ENCODE data around the gene FUT1.

Gene FUT1

DNA sequence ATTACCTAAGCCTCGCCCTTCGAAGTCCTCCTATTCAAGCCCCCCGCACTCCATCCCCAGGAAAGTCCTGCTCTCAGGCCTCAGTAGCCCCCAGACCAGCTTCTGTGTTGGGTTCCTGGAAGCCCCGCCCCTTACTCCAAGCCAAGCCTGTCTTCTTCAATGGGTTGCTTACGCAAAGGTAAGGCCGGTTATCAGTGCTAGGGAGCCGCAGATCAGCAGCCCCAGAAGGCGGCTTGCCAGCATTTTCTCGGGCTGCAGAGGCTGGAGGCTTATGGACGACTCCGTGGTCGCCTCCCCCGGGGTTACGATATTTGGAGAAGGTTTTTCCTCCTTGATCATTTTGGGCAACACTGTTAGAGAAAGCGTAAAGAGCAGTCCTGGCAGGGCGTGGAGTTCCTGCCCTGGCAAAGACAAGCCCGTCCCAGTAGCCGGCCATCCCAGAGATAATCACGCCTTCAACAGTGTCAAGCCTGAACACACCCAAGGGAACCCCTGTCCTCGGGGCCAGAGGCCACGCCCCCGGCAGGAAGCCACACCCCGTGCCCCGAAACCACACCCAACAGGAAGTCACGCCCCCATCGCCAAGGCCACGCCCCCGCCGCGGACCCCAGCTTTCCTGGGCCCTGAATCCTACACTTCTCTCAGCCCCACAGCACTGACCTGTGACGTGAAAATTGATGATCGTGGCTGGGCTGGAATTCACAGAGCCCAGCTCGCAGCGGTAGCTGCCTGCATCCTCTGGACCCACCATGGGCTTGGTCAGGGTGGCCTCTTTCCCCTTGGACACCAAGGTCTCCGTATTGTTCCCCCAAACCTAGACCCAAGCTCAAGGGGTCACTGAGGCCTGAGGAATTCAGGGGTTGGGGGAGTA lies 11.1 kb downstream of the FUT1 start:
- no peak for DNase-seq (ENCODE audit: low spot score)

DNA sequence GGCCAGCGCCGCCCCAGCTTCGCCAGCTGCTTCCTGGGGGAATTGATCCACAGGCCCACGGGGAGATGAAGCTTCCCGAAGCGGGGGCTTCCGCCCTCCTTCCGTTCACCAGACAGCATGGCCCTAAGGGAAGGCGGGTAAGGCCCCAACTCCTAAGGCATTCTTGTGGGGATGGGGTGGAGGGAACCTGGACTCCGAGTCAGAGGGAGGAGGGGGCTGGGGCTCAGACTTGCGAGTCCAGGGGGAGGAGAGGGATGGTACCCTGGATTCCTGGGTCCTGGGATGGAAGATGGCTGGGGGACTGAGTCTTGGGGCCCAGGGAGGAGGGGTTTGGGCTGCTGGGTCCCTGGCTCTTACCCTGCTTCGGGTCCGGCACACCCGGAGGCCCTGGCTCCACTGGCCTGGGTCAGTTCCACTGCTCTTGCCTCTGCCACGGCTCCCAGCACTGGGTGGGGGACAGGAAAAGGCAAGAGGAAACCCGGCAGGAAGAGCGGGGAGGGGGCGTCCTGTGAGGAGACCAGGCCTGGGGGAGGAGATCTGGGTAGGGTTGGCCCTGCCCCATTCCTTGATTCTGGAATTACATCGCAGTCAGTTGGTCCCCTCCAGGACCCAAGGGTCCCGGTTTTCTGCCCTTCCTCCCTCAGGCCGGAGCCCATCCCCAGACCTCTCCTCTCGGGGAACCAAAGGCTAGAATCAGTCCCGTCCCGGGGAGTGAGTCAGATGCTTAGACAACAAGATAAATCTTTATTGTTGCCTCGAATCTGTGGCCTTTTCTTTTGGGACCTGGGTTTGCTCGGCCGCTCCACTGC lies 12.1 kb downstream of the FUT1 start, which contains the start of gene RASIP1:
Gene RASIP1 (minus strand): TSS at position 447 of the 809 bp plus-strand sequence. CDS start 328 bp downstream, at position 119.
- DNase-seq (ENCODE audit: low spot score) = no peak

DNA sequence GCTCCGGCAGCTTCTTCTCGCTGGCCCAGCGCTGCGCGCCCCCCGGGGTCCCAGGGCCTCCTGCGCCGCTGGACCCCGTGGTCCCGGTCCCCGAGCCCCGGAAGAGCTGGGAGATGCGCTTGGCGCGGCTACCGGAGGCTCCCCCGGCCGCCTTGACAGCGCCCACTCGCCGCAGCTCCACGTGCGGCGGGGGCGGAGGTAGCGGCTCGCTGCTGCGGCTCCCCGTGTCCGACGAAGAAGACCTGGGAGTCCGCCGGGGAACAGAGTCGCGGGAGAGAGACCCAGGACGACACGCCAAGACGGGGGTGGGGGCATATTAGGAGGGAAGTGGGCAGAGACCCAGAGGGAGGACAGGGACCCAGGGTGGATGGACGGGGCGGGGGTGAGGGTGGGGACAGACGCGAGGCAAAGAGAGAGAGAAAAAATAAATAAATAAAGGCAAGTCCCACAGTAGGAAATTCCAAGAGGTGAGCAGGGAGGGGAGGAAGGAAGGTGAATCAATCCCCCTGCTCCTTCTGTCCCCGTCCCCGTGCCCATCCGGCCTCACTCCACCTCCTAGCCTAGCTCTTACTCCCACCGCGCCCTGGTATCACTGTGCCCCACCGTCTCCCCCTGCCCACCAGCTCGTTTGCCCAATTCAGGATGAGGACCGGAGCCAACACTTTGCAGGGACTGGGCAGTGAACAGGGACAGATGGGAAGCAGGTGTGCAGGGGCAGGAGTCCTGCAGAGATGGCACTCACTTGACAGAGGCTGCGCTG lies 12.9 kb downstream of the FUT1 start:
- DNase-seq (ENCODE audit: low spot score) = no peak

DNA sequence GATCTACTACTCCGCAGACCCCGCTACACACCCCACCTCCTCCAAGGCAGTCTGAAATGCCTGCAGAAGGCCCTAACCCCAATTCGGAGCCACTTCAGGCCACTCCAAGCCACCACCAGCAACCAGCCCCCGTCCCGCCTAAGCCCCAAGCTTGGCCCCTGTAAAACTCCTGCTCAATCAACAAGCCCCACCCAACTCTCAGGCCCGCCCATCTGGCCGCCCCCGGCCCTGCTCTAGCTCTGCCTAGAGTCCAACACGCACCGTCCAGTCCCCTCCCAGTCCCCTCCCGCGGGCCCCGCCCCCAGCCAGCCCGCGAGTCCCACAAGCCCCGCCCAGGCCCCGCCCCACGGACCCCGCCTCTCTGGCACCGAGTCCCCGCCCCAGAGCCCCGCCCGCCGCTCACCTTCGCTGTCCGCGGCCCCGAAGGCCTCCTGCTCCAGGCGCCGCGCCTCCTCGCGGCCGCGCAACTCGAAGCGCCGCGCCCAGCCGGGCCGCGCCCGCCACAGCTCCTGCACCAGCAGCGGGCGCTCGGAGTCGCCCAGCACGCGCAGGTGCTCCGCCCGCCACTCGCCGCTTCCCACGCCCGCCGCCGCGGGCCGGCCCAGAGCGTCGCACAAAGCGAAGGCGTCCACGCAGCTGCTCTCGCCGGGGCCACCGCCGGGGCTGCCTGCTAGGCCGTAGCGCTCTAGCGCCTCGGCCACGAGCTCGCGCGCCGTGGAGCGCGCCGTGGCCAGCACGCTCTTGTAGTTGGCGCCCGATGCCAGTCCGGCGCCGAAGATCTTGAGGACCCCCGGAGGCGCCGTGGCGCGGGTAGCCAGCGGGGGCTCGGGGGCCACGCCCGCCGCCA lies 13.7 kb downstream of the FUT1 start:
- DNase-seq (ENCODE audit: low spot score) = peak; percentile 91

DNA sequence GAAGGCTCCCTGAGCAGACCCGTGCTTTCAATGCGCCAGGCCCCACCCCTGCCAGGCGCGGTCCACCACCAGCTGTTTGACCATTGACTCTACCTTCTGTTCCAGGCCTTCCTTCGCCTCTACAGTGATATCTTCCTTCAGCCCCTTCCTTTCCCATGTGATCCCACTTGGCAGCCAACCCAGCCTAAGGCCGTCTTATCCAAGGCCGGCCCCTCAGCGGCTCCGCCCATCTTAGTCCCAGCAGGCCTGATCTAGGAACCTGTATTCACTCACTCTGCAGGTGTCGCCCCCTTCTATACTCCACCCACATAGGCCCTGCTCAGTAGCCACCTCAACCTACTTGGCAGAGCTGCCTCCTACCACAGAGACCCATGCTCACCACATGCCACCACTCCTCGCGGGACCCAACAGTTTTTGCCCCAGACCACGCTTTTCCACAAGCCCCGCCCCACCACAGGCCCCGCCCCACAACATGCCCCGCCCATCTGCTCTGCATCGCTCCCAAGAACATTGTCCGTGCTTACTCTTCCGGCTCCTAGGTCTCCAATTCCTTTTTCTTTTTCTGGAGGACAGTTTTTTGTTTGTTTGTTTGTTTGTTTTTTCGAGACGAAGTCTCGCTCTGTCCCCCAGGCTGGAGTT lies 15.0 kb downstream of the FUT1 start:
- no peak for DNase-seq (ENCODE audit: low spot score)

DNA sequence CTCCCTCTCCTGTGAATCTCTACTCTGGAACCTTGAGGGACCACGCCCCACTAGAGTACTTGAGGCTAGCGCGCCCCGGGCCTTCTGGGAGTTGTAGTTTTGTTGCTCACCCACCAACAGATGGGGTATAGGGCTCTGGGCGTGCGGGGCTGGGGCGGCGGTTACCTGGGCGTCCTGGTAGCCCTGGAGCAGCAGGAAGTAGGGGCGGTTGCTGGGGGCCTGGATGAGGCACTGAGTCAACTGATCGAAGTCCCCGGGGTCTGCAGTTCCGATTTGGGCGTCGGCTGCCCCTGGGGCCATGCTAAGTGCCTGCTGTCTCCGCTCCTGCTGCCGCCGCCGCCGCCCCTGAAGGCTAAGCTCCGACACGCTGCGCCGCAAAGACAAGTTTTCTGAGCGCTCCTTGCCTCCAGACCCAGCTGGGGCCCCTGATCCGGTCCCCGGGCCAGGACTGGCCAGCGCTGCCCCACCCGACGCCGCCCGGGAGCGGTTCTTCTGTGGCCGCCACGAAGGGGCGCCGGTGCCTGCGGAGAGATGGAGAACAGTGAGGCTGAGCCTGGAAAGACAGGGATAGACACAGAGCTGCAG lies 17.3 kb downstream of the FUT1 start:
- DNase-seq (ENCODE audit: low spot score) = no peak

DNA sequence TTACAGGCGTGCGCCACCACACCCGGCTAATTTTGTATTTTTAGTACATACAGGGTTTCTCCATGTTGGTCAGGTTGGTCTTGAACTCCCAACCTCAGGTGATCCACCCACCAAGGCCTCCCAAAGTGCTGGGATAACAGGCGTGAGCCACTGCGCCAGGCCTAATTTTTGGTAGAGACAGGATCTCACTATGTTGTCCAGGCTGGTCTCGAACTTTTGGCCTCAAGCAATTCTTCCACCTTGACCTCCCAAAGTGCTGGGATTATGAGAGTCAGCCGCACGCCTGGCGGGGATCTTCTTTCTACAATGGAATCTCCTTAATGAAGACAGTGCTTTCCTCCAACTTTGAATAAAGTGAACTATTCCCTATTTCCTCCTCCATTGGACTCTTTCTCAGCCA lies 17.8 kb downstream of the FUT1 start:
- DNase-seq (ENCODE audit: low spot score) = no peak

DNA sequence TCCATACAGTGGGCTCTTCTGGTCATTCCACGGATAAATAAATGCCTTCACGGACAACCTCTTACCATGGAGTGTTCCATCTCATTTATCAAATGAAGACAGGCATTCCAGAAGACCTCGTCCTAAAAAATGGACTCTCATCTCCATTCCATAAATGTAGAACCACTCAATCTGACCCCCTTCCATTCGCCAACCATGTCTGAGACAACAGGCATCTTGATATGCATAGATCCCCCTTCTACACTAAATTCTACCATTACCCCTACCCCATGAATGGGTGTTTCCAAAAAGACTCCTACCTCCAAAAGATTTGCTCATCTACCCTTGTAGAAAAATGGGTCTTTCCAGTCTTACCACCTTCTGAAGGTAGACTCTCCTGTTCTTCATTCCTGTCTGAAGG lies 21.0 kb downstream of the FUT1 start:
- no peak for DNase-seq (ENCODE audit: low spot score)

DNA sequence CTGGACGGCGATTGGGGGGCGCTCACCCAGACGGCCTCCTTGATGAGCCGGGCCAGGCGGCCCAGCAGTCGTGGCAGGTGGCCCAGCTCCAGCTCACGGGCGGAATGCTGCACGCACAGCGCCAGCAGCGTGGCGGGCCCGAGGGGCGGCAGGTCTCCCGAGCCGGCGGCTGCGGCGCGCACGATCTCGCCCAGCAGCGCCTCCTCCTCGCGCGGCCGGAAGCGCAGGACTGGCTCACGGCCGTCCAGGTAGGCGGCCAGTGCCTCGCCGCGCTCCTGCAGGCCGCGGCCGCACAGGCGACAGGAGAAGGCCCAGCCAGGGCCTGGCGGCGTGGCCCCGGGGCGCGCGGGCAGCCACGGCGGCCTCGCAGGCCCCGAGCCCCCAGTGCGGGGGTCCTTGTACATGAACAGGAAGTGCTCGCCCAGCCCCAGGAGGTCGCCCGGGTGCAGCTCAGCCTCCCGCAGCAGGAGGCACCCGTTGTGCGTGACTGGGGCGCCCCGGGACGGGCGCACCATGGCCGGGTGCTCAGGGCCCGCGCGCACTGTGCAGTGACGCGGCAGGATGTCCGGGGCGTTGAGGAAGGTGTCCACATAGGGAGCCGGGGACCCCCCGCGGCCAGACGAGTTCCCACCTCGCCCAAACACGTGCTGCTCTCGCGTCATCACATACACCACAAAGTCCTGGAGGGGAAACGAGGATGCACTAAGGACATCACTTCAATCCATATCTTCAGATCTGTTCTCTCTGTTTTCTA lies 23.4 kb downstream of the FUT1 start:
- DNase-seq (ENCODE audit: low spot score) = no peak

DNA sequence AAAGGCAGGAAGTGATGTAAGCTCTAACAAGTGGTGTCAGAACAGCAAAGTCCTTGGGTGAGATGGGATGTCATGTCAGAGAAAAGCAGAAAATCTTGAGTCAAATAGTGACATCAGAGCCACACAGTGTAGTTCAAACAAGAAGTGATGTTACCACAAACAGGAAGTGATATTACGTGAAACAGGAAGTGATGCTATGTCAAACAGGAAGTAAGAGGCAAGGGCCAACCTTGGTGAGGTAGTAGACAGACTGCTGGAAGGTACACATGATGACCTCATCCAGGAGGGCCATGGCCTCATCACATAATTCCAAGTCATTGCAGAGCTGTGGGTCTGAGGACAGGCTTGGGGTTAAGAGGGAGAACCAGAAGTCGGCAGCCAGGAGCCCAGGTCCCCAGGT lies 25.9 kb downstream of the FUT1 start:
- peak; percentile 31 for DNase-seq (ENCODE audit: low spot score)

DNA sequence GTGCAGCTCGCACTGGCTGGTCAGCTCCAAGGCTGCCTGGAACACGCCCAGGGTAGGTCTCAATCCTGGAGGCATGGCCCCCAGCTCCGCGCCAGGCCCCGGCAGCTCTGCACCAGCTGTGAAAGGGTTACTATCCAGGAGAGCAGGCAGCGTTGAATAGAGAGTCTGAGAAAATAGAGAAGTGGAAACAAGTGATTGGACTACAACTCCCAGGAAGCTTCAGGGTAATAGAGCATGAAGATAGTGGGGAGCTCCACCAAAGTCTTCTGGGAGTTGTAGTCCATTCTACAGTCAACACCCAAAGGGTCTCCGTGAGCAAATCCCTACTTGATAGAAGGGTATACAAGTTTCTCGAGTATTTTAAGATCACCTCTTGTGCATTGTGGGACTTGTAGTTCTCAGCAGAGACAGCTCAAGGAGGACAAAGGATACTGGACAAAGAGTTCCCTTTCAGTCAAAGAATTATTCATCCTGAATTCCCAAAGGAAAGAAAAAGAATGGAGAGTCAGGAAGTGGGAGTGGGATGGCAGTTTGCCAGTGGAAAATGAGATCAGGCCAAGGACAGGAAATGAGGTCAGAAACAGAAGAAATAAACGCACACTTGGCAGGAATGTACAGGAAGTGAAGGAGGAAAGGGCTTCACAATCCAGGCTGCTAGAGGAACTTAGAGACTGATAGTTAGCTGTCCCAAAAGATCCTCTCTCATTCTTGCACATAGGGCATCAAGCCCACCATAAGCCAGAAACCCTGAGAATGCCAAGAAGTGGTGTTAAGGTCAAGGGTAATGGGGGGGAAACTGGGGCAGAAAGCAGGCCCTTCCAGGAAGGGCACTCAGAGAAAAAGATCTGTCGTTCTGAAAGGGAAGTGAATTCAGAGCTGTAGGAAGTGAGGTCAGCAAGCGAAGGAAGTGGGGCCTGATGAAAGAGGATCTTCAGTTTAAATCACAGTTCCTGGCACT lies 27.4 kb downstream of the FUT1 start:
- peak; percentile 51 for DNase-seq (ENCODE audit: low spot score)

DNA sequence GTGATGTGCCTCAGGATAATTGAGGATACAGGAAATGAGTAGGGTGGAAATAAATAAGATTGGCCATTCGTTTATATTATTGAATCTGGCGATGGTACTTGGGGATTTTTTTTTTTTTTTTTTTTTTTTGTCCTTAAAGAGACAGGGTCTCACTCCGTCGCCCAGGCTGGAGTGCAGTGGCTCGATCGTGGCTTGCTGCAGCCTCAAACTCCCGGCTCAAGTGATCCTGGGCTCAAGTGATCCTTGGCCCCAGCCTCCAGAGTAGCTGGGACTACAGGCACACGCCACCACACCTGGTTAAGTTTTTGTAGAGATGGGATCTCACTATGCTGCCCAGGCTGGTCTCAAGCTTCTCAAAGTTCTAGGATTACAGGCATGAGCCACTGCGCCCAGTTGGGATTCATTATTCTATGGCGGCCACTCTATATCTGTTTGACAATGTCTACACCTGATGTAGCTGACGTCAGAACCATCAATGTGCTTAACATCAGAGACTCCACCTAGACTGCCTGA lies 30.2 kb downstream of the FUT1 start:
- DNase-seq (ENCODE audit: low spot score) = no peak

DNA sequence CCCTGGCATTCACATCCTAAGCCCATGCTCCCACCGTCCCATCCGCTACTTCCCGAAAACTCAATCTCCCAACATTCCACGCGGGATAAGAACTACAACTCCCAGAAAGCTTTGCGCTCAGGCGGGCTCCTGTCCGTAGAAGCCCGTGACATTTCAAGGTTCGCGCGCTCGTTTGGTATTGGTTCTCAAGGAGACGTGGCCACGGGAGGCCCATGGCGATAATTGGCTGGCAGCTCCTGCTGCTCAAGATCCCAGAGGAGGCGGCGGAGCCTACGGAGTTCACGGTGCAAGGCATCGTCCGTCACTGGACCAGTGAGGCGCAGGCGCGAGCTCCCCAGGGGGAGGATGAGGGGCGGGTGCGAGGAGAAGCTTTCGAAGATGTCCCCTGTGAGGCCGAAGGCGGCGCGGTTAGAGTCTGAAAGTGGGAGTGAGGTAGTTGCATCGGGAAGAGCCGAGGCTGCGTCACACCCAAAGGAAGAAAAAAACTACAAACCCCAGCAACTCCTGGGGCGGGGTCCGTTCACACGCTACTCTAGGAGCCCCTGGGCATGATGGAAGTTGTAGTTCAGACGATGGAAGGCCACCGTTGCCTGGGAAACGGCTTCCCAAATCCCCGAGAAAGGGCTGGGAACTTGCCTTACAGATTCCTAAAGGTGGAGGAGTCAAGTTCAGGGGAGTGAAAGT lies 31.7 kb downstream of the FUT1 start:
- peak; percentile 93 for DNase-seq (ENCODE audit: low spot score)

DNA sequence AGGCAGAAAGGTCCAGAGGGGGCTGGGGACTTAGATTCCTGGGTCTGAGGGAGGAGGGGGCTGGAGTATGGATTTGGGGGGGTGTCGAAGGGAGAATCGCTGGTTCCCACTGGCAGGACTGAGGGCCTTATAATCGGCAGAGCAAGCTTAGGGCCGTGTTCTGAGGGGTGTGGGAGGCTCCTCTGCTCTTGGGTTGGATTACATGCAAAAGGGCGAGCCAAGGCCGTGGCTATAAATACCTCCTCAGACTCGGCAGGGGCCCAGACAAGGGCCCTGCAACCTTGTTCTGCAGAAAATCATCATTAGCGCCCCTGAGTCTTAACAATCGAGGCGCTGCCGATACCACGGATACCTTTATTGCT lies 32.2 kb downstream of the FUT1 start:
- DNase-seq (ENCODE audit: low spot score) = no peak

DNA sequence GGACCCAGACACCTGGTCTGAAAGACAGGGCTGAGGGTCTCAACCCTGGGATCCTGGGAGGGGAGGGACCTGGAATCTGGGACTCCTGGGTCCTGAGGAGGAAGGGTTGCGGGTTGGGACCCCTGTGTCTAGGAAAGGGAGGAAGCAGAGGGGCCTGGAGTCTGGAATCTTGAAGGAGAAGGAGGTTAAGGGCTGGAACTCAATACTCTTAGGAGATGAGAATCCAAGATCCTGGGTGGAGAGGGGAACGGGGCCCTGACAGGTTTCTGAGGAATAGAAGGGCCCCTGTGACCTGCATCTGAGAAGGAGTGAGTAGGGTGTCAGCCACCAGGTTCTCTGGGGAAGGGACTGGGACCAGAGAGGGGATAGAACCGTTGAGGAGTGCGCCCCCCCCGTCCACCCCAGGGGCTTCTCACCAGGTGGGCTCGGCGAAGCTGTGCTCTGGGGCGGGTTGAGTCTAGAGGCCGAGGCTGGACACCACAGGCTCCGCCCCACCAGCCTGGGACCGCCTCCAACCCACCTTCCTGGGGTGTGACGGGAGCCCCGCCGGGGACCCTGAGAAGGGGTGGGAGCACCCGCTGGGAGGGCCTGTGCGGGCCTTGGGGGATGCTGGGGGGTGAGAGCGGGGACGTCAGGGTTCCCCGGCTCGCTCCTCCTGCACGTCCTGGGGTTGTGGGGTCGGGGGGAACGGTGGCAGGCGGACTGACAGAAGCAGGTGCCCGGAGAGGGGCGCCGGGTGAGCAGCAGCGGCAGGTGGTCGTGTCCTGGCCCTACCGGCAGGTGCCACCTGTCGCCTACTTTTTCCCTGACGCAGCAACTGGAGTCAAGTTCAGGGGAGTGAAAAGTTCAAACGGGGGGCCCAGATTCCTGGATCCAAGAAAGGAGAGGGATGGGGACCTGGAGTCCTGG lies 32.9 kb downstream of the FUT1 start, which contains the start of gene MAMSTR:
Gene MAMSTR (minus strand): TSS at position 463 of the 909 bp plus-strand sequence. CDS start 694 bp downstream, outside the sequence.
- DNase-seq (ENCODE audit: low spot score) = no peak

DNA sequence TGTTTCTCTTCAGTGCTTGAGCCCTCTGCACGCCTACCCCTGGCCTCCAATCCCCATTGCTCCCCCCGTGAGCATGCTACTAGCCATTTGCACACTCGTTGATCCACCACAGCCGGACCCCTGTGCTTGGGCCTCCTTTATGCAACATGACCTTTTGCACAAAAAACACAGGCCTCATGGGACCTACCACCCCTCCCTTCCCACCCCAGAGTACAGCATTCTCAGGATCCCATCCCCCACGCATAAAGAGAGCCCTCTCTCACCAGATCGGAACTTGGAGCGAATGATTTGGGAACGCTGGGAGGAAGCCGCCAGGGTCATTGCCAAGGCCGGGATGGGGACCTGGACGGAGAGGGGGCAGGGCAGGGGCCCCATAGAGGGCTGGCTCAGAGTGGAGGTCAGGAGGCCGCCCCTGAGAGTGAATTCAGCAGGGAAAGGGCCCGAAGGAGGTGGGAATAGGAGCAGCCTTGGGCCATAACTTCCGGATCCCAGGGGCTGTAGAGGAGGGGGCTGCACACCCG lies 33.7 kb downstream of the FUT1 start:
- no peak for DNase-seq (ENCODE audit: low spot score)

All from CD4-positive, alpha-beta T cell treated with Interleukin-15 for 4 hours (primary cell).